ENCODE results near the gene AP1G2. TPM values are rescaled to one million over a fixed set of nuclear protein-coding genes. Genes with fewer than 3 reads are reported as not detected.
"Not testable (repeated sequence)": the region's sequence is repeated elsewhere in the genome, so short reads cannot be mapped to it uniquely, and the experiment has no call there.

AP1G2 gene
- total RNA-seq, 4 donors from 2014 or later, result 71.6 to 128 (median 114) TPM

DNA sequence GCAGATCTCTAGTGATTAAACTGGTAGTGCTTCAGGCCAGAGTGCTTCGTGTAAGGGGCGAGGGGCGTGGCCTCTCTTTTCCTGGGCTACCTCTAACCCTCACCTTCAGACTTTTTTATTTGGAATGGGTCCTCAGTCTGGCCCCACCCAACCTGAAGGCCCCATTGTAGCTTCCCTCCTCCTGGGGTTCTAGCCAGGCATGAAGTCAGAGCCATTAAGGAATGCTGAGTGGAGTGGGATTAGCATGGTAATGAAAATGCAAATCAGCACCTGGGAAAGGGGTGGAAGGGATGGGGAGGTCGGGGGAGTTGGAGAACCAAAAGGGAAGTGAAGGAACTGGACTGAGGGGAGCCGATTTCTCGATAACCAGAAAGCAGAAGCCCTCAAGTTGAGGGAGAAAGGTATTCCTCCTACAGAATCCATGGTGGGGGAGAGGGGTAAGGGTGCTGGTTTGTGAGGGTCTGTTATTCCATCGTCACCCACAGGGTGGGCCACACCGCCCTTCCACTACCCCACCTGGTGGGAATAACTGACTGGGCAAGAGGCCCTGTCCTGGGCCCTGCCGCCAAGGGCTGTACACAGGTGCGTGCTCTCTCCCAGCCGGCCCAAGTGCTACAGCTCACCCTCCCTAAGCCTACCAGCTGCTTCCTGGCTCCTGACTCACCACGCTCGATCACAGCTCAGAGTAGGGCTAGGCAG, 30.1 kb downstream of the AP1G2 start:
- no peaks in the 10 kb centered on the region for H3K4me1 ChIP-seq
- H3K4me3 ChIP-seq (replicated peaks in 1 of 3), result no peak overlapping the region
- H3K27me3 ChIP-seq, result no peaks in the 10 kb centered on the region
- intact Hi-C loops (cut with DNase I), result no loop called here
- 57 to 60% methylated on average over 13 of the region's 13 CpGs for WGBS, 2 donors
- TF ChIP-seq POLR2A (IDR thresholded peaks at IDR 0.05), result no peak
- TF ChIP-seq, protein P1, sequence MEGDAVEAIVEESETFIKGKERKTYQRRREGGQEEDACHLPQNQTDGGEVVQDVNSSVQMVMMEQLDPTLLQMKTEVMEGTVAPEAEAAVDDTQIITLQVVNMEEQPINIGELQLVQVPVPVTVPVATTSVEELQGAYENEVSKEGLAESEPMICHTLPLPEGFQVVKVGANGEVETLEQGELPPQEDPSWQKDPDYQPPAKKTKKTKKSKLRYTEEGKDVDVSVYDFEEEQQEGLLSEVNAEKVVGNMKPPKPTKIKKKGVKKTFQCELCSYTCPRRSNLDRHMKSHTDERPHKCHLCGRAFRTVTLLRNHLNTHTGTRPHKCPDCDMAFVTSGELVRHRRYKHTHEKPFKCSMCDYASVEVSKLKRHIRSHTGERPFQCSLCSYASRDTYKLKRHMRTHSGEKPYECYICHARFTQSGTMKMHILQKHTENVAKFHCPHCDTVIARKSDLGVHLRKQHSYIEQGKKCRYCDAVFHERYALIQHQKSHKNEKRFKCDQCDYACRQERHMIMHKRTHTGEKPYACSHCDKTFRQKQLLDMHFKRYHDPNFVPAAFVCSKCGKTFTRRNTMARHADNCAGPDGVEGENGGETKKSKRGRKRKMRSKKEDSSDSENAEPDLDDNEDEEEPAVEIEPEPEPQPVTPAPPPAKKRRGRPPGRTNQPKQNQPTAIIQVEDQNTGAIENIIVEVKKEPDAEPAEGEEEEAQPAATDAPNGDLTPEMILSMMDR (IDR thresholded peaks at IDR 0.05), result no peak
- no peak for DNase-seq
- H3K9me3 ChIP-seq, result no peaks in the 10 kb centered on the region
- no peak overlapping the region for H3K27ac ChIP-seq
- no peaks in the 10 kb centered on the region for H3K36me3 ChIP-seq

DNA sequence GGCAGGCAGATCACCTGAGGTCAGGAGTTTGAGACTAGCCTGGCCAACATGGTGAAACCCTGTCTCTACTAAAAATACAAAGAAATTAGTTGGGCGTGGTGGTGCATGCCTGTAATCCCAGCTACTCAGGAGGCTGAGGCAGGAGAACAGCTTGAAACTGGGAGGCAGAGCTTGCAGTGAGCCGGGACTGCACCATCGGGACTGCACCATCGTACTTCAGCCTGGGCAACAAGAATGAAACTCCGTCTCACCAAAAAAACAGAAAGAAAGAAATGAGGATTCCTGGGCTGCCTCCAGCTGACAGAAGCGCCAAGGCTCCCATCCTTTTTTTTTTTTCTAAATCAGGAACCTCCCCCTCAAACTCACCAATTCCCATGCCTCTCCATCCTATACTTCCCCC, 30.7 kb downstream of the AP1G2 start:
- 85 to 89% methylated on average over 6 of the region's 6 CpGs for WGBS, 2 donors
- H3K27ac ChIP-seq; H3K4me1 ChIP-seq; H3K9me3 ChIP-seq; intact Hi-C loops (cut with DNase I); H3K4me3 ChIP-seq (replicated peaks in 1 of 3); H3K27me3 ChIP-seq; H3K36me3 ChIP-seq; DNase-seq: not testable (repeated sequence)

DNA sequence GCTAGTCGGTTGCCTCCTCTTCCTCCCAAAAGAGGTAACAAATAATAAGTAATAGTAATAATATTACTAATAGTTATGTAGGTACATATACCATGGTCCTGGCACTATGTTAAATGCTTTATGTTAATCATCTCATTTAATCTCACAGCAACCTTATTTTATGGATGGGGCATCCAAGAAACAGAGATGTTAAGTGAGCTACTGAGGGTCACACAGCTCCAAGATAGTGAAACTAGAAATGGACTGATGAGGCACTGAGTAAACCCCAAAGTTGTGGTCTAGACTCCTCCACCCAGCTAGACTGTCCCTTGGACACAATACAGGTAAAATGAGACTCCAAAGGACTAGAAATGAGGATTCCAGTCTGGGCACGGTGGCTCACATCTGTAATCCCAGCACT, 31.1 kb downstream of the AP1G2 start:
- H3K9me3 ChIP-seq, result no peaks in the 10 kb centered on the region
- no peak for TF ChIP-seq POLR2A (IDR thresholded peaks at IDR 0.05)
- TF ChIP-seq, protein P1 (IDR thresholded peaks at IDR 0.05), result no peak
- H3K36me3 ChIP-seq, result no peaks in the 10 kb centered on the region
- intact Hi-C loops (cut with DNase I), result no loop called here
- DNase-seq, result no peak
- H3K27ac ChIP-seq, result no peak overlapping the region
- H3K4me1 ChIP-seq, result no peaks in the 10 kb centered on the region
- no peaks in the 10 kb centered on the region for H3K27me3 ChIP-seq
- WGBS, 2 donors, result 88 to 94% methylated on average over 2 of the region's 2 CpGs
- H3K4me3 ChIP-seq (replicated peaks in 1 of 3), result no peak overlapping the region

DNA sequence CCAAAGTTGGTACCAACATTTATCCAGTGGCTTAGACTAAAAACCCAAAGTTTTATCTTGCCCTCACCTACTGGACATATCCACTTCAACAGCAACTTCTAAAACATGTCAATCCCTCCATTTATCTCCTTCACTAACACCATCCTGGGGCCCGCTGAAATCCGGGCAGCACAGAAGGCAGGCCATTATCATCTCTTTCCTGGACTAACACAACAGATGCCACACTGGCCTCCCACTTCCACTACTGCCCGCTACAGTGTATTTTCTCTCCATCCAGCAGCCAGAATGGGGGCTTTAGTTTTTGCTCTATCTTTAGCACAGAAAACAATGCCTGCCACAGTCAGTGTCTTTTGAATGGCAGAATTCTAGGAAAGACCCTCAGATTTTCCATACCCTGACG, 31.6 kb downstream of the AP1G2 start:
- WGBS, 2 donors, result 90 to 93% methylated on average over 4 of the region's 4 CpGs
- Histone ChIP-seq H3K4me3 (replicated peaks in 1 of 3) (no peak overlapping the region), H3K36me3 (no peaks in the 10 kb centered on the region), H3K9me3 (no peaks in the 10 kb centered on the region), H3K4me1 (no peaks in the 10 kb centered on the region), H3K27me3 (no peaks in the 10 kb centered on the region), H3K27ac (no peak overlapping the region)
- DNase-seq, result no peak
- intact Hi-C loops (cut with DNase I), result no loop called here
- no peak for TF ChIP-seq POLR2A (IDR thresholded peaks at IDR 0.05)
- TF ChIP-seq, protein P1 (IDR thresholded peaks at IDR 0.05), result no peak

DNA sequence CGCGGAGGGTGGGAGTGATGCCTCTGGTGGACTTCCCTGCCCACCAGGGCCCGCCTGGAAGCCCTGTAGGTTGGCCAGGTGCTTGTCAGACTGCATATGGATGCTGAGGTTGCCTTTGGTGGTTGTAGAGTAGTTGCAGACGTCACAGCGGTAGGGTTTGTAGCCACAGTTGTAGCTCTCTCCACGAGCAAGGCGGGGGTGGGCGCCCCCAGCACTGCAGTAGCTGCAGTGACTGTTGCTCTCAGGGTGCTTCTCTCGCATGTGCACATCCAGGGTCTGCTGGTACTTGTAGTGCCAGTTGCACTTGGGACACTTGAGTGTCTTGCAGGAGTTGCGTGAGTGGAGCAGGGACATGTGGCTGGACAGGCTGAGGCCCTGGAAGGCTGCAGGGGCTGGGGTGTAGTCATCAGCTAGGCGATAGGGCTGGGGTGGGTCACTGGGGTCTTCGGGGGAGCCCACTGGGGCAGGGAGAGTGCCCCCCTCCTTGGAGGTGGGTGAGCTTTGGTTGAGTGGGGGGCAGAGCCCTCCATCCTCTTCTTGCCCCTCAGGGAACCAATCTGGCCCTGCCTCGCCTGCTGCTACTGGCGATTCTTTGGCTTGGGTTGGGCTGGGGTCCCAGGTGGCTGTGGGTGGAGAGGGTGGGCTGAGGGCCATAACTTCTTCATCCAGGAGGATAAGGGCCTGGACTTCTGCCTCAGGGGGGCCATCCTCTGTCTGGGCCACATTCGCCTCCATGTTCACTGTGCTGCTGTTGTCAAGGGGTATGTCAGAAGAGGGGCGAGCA, 33.7 kb downstream of the AP1G2 start:
- Histone ChIP-seq H3K9me3 (no peaks in the 10 kb centered on the region), H3K27ac (no peak overlapping the region), H3K4me1 (no peaks in the 10 kb centered on the region), H3K4me3 (replicated peaks in 1 of 3) (no peak overlapping the region), H3K36me3 (no peaks in the 10 kb centered on the region), H3K27me3 (no peaks in the 10 kb centered on the region)
- no peak for DNase-seq
- 92 to 93% methylated on average over 11 to 13 of the region's 16 CpGs for WGBS, 2 donors
- intact Hi-C loops (cut with DNase I), result no loop called here
- TF ChIP-seq POLR2A (IDR thresholded peaks at IDR 0.05), result no peak
- TF ChIP-seq, protein P1 (IDR thresholded peaks at IDR 0.05), result no peak

All from thyroid gland (tissue), 4 donors.